Endothelial cell of umbilical vein (primary cell): ENCODE results near the gene CTIF. TPM values are rescaled to one million over a fixed set of nuclear protein-coding genes. Genes with fewer than 3 reads are reported as not detected.

ENCODE experiments used
- BruUV-seq: library from RNA; stranded (reverse); fragments of 400-500 nt; replicated peaks from 2 replicates; lab custom pipeline; 2021; lab: Mats Ljungman, UMichigan
- CTCF ChIA-PET: fragments of 300-600, 350-600 bp; sonication (Branson Sonifier 250); formaldehyde crosslinking; loops from one replicate; lab custom pipeline; 2021; ENCODE audit warnings: antibody characterized with exemption, inconsistent platforms; lab: Charles Lee
- POLR2A ChIA-PET: fragments of 300-600, 350-600 bp; sonication (Branson Sonifier 250); formaldehyde crosslinking; loops from one replicate; lab custom pipeline; 2021; ENCODE audit warnings: antibody characterized with exemption, inconsistent platforms; lab: Charles Lee
- DNase-seq: peaks from one replicate; pipeline ENCODE4 v3.0.0-alpha.2; 2011; ENCODE audit warnings: low read depth, low spot score
- FAIRE-seq: peaks from 2 replicates; lab custom pipeline; 2011; peaks lifted over from hg19 to GRCh38; lab: Jason Lieb, UNC
- H2AFZ ChIP-seq: 2 replicates; pipeline ENCODE4 v1.6.0; 2012; ENCODE audit warnings: low read depth, low read length, control low read depth, inconsistent platforms
- H3K27ac ChIP-seq: 2 replicates; pipeline ENCODE4 v1.5.1; 2011; ENCODE audit warnings: low read depth, mild to moderate bottlenecking, control low read depth, low read length, moderate library complexity; ENCODE audit not compliant: insufficient read depth
- H3K27me3 ChIP-seq, 2 experiments: 2 replicates each; pipeline versions ENCODE4 v1.6.0 to v1.6.1; 2011; ENCODE audit warnings: low read length in 2 of 2, mixed read lengths in 1 of 2; ENCODE audit not compliant: control insufficient read depth in 2 of 2, insufficient read depth in 2 of 2
- H3K36me3 ChIP-seq, 2 experiments: 2 replicates in 1 of 2; 3 replicates in 1 of 2; pipeline ENCODE4 v1.5.1; 2011; ENCODE audit warnings: low read length in 2 of 2, mild to moderate bottlenecking in 1 of 2, moderate library complexity in 1 of 2; ENCODE audit not compliant: control insufficient read depth in 2 of 2, insufficient read depth in 2 of 2; ENCODE audit errors: extremely low read depth in 1 of 2
- H3K4me1 ChIP-seq: 3 replicates; pipeline ENCODE4 v1.5.1; 2011; ENCODE audit warnings: mild to moderate bottlenecking, low read length; ENCODE audit not compliant: control insufficient read depth, insufficient read depth; ENCODE audit errors: extremely low read depth
- H3K4me2 ChIP-seq: 2 replicates; pipeline ENCODE4 v1.6.1; 2011; ENCODE audit warnings: low read length, control low read depth, mixed read lengths; ENCODE audit not compliant: insufficient read depth
- H3K4me3 ChIP-seq, 3 experiments: fragments of 200-600 bp in 1 of 3; sonication (generic), shearing (Covaris generic) in 1 of 3; replicated peaks in 1 of 3; 2 replicates each; pipeline ENCODE4 v1.5.1; 2011 to 2016; ENCODE audit warnings: control low read depth in 3 of 3, low read length in 3 of 3, mild to moderate bottlenecking in 2 of 3, inconsistent platforms in 1 of 3, low read depth in 1 of 3, moderate library complexity in 1 of 3; ENCODE audit not compliant: insufficient read depth in 1 of 3
- H3K79me2 ChIP-seq: 2 replicates; pipeline ENCODE4 v1.6.0; 2012; ENCODE audit warnings: low read length, inconsistent platforms; ENCODE audit not compliant: control insufficient read depth, insufficient read depth
- H3K9ac ChIP-seq: replicated peaks from 2 replicates; pipeline ENCODE3; 2011; ENCODE audit warnings: low read length, control low read depth; ENCODE audit not compliant: insufficient read depth; ENCODE audit errors: extremely low read depth
- H3K9me1 ChIP-seq: replicated peaks from 3 replicates; pipeline ENCODE4 v1.6.0; 2011; ENCODE audit warnings: mild to moderate bottlenecking, low read length; ENCODE audit not compliant: control insufficient read depth, insufficient read depth; ENCODE audit errors: extremely low read depth
- H3K9me3 ChIP-seq: replicated peaks from 2 replicates; pipeline ENCODE4 v1.5.1; 2012; ENCODE audit warnings: low read length, inconsistent platforms; ENCODE audit not compliant: control insufficient read depth, insufficient read depth
- H4K20me1 ChIP-seq: replicated peaks from 2 replicates; pipeline ENCODE3; 2011; ENCODE audit warnings: mild to moderate bottlenecking, low read length; ENCODE audit not compliant: control insufficient read depth, insufficient read depth; ENCODE audit errors: extremely low read depth
- EZH2 ChIP-seq: IDR thresholded peaks from 2 replicates; pipeline ENCODE4 v1.6.1; 2012; ENCODE audit warnings: borderline replicate concordance, low read depth, mild to moderate bottlenecking, moderate library complexity, low read length, inconsistent platforms; ENCODE audit not compliant: severe bottlenecking
- FOS ChIP-seq: IDR thresholded peaks from 2 replicates; pipeline ENCODE4 v1.6.1; 2011; ENCODE audit warnings: mild to moderate bottlenecking, low read length, moderate library complexity, borderline replicate concordance; ENCODE audit not compliant: insufficient read depth
- GATA2 ChIP-seq: IDR thresholded peaks from 2 replicates; pipeline ENCODE4 v1.7.0; 2011; ENCODE audit warnings: low read depth, mild to moderate bottlenecking, moderate library complexity, mixed read lengths, low read length; ENCODE audit not compliant: insufficient read length, insufficient read depth
- JUN ChIP-seq: IDR thresholded peaks from 2 replicates; pipeline ENCODE4 v1.6.1; 2011; ENCODE audit warnings: borderline replicate concordance, low read depth; ENCODE audit not compliant: insufficient read length, insufficient read depth
- MYC ChIP-seq: IDR thresholded peaks from one replicate; pipeline ENCODE4 v1.6.1; 2011; ENCODE audit warnings: mild to moderate bottlenecking, low read depth, low read length
- POLR2A ChIP-seq: IDR thresholded peaks from 2 replicates; pipeline ENCODE4 v1.6.1; 2012; ENCODE audit warnings: low read depth, mild to moderate bottlenecking, control low read depth, low read length
- POLR2AphosphoS5 ChIP-seq: IDR thresholded peaks from 2 replicates; pipeline ENCODE4 v1.6.1; 2012; ENCODE audit warnings: low read depth, mild to moderate bottlenecking, control low read depth, low read length, moderate library complexity; ENCODE audit not compliant: insufficient read depth
- dilution Hi-C: fragments of 300-500 bp; cut with MboI; formaldehyde crosslinking; loops from one replicate; pipeline ENCODE4 v1.15.0; 2019; ENCODE audit warnings: low sequenced_read_pairs; ENCODE audit not compliant: extremely low pct_ligation_motif_present
- intact Hi-C: fragments of 100-400 bp; cut with micrococcal nuclease; formaldehyde crosslinking; loops from one replicate; pipeline ENCODE4 v1.10.0; 2022
- polyA plus RNA-seq, 4 experiments: library from polyadenylated mRNA; depleted of rRNA in 3 of 4; stranded (reverse) in 3 of 4; unstranded in 1 of 4; fragments of >200 nt; gene quantifications; 2 replicates each; pipeline versions ENCODE4 v1.2.1 to v1.2.3, GENCODE V29; 2011 to 2012; ENCODE audit warnings: missing spikeins in 1 of 4
- total RNA-seq: library from RNA; stranded (reverse); gene quantifications from 2 replicates; pipeline ENCODE4 v1.2.3, GENCODE V29; 2021
- TF ChIP-seq, protein P1 (sequence below): IDR thresholded peaks from 2 replicates; pipeline ENCODE4 v1.6.1; 2011; ENCODE audit not compliant: insufficient read depth, insufficient read length
- TF ChIP-seq, protein P2 (sequence below), 2 donors: IDR thresholded peaks; 1 replicate in 1 of 2; 2 replicates in 1 of 2; pipeline ENCODE4 v1.5.1; 2011; ENCODE audit warnings: low read length in 2 of 2, mild to moderate bottlenecking in 2 of 2, moderate library complexity in 2 of 2, control low read depth in 1 of 2, inconsistent platforms in 1 of 2, low read depth in 1 of 2; ENCODE audit not compliant: insufficient read depth in 1 of 2; ENCODE audit errors: extremely low read depth in 1 of 2

CTIF gene
- total and polyA plus RNA-seq, 2 donors (not counting 3 experiments of a cell fraction or from before 2014, with no cell fraction given): 20.9 to 57.7 TPM

DNA sequence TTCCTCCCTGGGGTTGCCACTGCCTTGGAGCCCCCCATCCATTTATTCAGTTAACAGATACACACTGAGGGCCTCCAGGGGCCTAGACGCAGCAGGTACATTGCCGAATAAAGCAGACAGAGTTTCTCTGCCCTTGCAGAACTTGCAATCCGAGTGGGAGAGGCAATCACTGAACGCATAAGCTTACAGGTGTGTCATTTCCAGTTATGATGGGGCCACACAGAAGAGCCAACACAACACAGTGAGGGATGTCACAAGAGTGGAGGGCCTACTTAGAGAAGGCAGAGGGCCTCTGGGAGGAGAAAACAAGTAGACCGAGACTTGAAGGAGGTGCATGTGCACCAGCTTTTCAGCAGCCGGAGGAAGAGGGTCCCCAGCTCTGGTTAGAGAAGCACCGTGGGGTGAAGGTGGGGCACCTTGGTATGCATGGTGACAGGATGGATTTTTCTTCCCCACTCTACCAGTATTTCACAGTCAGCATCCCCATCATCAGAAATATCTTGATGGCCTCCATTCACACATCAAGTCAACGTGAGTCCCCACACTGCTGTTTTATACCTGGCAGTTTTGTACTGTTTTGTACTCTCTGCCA, 261.0 kb downstream of the CTIF start:
- no peaks in the 10 kb centered on the region for H3K79me2 ChIP-seq
- no peaks in the 10 kb centered on the region for H3K4me1 ChIP-seq
- no peaks in the 10 kb centered on the region for H3K9me1 ChIP-seq
- no peak overlapping the region for H2AFZ ChIP-seq
- POLR2A ChIA-PET: no interaction called here
- no peak for DNase-seq
- no peaks in the 10 kb centered on the region for H3K9me3 ChIP-seq
- no TSS peak for BruUV-seq
- no peak overlapping the region for H3K4me3 ChIP-seq
- no peak overlapping the region for H3K27ac ChIP-seq
- no peak overlapping the region for H3K9ac ChIP-seq
- dilution Hi-C loops: no loop called here
- CTCF ChIA-PET: no interaction called here
- no peaks in the 10 kb centered on the region for H3K27me3 ChIP-seq
- intact Hi-C loops: no loop called here
- H3K36me3 ChIP-seq: peaks cover 0 to 15% of the 10 kb centered on the region in 2 experiments
- H3K4me2 ChIP-seq: no peak overlapping the region
- H4K20me1 ChIP-seq: no peaks in the 10 kb centered on the region
- no peak for FAIRE-seq
- TF ChIP-seq, protein P1, sequence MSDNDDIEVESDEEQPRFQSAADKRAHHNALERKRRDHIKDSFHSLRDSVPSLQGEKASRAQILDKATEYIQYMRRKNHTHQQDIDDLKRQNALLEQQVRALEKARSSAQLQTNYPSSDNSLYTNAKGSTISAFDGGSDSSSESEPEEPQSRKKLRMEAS: no peak
- no peak for TF ChIP-seq JUN
- no peak for TF ChIP-seq MYC
- TF ChIP-seq FOS: no peak
- TF ChIP-seq POLR2A: no peak

DNA sequence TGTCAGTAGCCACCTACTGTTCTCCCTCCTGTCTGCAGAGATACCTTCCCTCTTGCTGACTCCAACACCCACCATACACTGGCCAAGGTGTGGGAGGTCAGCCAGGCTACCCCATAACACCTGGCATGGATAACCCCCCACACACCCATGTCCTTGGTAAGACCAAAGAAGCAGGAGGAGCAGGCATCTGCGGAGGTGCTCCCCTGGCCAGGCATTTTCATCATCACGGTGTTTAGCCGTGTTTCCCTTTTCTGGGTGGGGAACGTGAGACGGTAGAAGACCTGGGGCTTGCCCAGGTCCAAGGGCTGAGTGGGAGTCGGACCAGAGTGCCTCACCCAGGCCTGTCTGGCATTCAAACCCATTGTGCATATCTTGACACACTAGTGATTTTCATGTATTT, 261.6 kb downstream of the CTIF start:
- Histone ChIP-seq H3K27me3 (no peaks in the 10 kb centered on the region), H3K9ac (no peak overlapping the region), H2AFZ (no peak overlapping the region), H3K9me1 (no peaks in the 10 kb centered on the region), H3K9me3 (no peaks in the 10 kb centered on the region), H3K27ac (no peak overlapping the region), H3K36me3 (peaks cover 0 to 15% of the 10 kb centered on the region in 2 experiments), H3K4me1 (no peaks in the 10 kb centered on the region), H3K4me2 (no peak overlapping the region), H3K79me2 (no peaks in the 10 kb centered on the region), H4K20me1 (no peaks in the 10 kb centered on the region), H3K4me3 (no peak overlapping the region)
- FAIRE-seq (no peak), DNase-seq (no peak)
- no TSS peak for BruUV-seq
- CTCF ChIA-PET: no interaction called here
- dilution Hi-C loops: no loop called here
- POLR2A ChIA-PET: no interaction called here
- TF ChIP-seq, protein P1: no peak
- no peak for TF ChIP-seq JUN
- no peak for TF ChIP-seq POLR2A
- TF ChIP-seq, protein P2, sequence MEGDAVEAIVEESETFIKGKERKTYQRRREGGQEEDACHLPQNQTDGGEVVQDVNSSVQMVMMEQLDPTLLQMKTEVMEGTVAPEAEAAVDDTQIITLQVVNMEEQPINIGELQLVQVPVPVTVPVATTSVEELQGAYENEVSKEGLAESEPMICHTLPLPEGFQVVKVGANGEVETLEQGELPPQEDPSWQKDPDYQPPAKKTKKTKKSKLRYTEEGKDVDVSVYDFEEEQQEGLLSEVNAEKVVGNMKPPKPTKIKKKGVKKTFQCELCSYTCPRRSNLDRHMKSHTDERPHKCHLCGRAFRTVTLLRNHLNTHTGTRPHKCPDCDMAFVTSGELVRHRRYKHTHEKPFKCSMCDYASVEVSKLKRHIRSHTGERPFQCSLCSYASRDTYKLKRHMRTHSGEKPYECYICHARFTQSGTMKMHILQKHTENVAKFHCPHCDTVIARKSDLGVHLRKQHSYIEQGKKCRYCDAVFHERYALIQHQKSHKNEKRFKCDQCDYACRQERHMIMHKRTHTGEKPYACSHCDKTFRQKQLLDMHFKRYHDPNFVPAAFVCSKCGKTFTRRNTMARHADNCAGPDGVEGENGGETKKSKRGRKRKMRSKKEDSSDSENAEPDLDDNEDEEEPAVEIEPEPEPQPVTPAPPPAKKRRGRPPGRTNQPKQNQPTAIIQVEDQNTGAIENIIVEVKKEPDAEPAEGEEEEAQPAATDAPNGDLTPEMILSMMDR (IDR thresholded peaks at IDR 0.05; ENCODE audit: extremely low read depth in 1 of 2, insufficient read depth in 1 of 2, low read depth in 1 of 2, low read length in 2 of 2): no peak
- no peak for TF ChIP-seq GATA2
- no peak for TF ChIP-seq MYC
- TF ChIP-seq EZH2: no peak
- TF ChIP-seq POLR2AphosphoS5: no peak
- no peak for TF ChIP-seq FOS
- intact Hi-C loops: no loop called here
